ENCODE results near the gene A4GALT. TPM values are rescaled to one million over a fixed set of nuclear protein-coding genes. Genes with fewer than 3 reads are reported as not detected.

Gene A4GALT
- total RNA-seq, 3 donors from 2014 or later, result 4.0 to 29.8 (median 9.3) TPM

GRCh38 chr22:42645938-42646568 lies 74.6 kb downstream of the A4GALT start:
- Histone ChIP-seq H3K36me3 (ENCODE audit: low read depth) (no peaks in the 10 kb centered on the region), H3K4me3 (no peak overlapping the region), H3K9me3 (no peaks in the 10 kb centered on the region), H3K4me1 (ENCODE audit: low read depth) (peaks cover 66% of the 10 kb centered on the region)
- no peak for TF ChIP-seq CTCF (IDR thresholded peaks at IDR 0.05)
- intact Hi-C loops (cut with DNase I, micrococcal nuclease), result no loop called here
- DNase-seq, result peak in 2 of 3 donors; percentile 60 to 62
- ATAC-seq, result peak; percentile 36

- Histone ChIP-seq H3K4me1 (ENCODE audit: low read depth) (peaks cover 66% of the 10 kb centered on the region), H3K9me3 (no peaks in the 10 kb centered on the region), H3K4me3 (no peak overlapping the region), H3K36me3 (ENCODE audit: low read depth) (no peaks in the 10 kb centered on the region)
- no peak for ATAC-seq
- DNase-seq, result peak in 1 of 3 donors; percentile 45
- intact Hi-C loops (cut with DNase I, micrococcal nuclease), result no loop called here
- TF ChIP-seq CTCF (IDR thresholded peaks at IDR 0.05), result no peak
Observed at GRCh38 chr22:42645341-42645937, 75.2 kb downstream of the A4GALT start.

- Histone ChIP-seq H3K36me3 (ENCODE audit: low read depth) (no peaks in the 10 kb centered on the region), H3K9me3 (no peaks in the 10 kb centered on the region), H3K4me3 (no peak overlapping the region), H3K4me1 (ENCODE audit: low read depth) (peaks cover 64% of the 10 kb centered on the region)
- TF ChIP-seq CTCF (IDR thresholded peaks at IDR 0.05), result no peak
- DNase-seq (peak in 1 of 3 donors; percentile 59), ATAC-seq (no peak)
- intact Hi-C loops (cut with DNase I, micrococcal nuclease), result no loop called here
Observed at GRCh38 chr22:42644422-42645340, 76.0 kb downstream of the A4GALT start.

GRCh38 chr22:42643634-42644421 lies 76.8 kb downstream of the A4GALT start:
- DNase-seq (no peak), ATAC-seq (no peak)
- Histone ChIP-seq H3K4me1 (ENCODE audit: low read depth) (peaks cover 62% of the 10 kb centered on the region), H3K9me3 (no peaks in the 10 kb centered on the region), H3K36me3 (ENCODE audit: low read depth) (no peaks in the 10 kb centered on the region), H3K4me3 (no peak overlapping the region)
- no peak for TF ChIP-seq CTCF (IDR thresholded peaks at IDR 0.05)
- intact Hi-C loops (cut with DNase I, micrococcal nuclease), result no loop called here
